C4-2B (cell line): ENCODE results near the gene MAGI2.

Experiments used
- H3K27ac ChIP-seq: fragments of 450-650 bp; 2 replicates; pipeline ENCODE4 v1.5.1; 2017
- ZFX ChIP-seq: fragments of 450-650 bp; IDR thresholded peaks from 2 replicates; pipeline ENCODE4 v1.6.1; 2017
- TF ChIP-seq, protein P1 (sequence below): fragments of 450-650 bp; conservative IDR thresholded peaks from 2 replicates; pipeline ENCODE4 v1.5.1; 2017; ENCODE audit warnings: mild to moderate bottlenecking

Gene MAGI2

DNA sequence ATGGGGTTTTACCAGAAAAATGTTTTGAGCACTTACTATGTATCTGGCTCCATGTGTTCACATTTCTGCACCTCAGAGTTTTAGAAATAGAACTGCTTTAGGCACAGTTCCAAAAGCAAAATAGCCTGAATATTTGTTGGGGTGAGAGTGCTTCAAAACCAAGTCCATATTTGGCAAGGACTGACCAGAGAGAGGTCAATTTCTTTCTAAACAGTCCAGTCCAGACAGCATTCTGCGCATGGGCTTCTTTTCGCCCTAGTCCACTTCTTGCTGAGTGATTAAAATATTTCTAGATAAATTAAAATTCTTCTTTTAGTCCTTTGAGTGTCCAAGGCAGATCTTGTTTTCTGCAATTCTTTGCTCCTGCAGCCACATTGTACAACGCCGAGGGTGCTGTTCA, 1227.9 kb downstream of the MAGI2 start:
- TF ChIP-seq, protein P1, sequence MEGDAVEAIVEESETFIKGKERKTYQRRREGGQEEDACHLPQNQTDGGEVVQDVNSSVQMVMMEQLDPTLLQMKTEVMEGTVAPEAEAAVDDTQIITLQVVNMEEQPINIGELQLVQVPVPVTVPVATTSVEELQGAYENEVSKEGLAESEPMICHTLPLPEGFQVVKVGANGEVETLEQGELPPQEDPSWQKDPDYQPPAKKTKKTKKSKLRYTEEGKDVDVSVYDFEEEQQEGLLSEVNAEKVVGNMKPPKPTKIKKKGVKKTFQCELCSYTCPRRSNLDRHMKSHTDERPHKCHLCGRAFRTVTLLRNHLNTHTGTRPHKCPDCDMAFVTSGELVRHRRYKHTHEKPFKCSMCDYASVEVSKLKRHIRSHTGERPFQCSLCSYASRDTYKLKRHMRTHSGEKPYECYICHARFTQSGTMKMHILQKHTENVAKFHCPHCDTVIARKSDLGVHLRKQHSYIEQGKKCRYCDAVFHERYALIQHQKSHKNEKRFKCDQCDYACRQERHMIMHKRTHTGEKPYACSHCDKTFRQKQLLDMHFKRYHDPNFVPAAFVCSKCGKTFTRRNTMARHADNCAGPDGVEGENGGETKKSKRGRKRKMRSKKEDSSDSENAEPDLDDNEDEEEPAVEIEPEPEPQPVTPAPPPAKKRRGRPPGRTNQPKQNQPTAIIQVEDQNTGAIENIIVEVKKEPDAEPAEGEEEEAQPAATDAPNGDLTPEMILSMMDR = no peak
- TF ChIP-seq ZFX = no peak

DNA sequence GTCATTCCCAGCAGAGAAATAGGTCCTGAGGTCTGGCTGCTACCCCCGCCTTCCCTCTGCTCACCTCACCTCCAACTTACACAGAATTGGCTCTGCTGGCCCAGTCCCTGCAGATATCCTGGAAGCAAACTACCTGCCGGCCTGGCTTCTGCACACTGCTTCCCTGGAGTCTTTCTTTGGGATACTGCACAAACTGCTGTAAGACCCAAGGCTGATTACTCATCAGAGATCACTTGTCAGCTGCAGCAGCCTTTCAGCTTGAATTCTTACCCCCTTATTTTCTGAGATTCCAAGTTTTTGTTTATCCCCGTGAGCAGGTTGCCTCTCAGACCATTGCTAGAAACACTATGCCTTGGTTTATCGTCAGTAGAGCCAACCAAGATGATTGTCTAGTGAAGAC, 1228.5 kb downstream of the MAGI2 start:
- TF ChIP-seq, protein P1 = no peak
- TF ChIP-seq ZFX = no peak
- H3K27ac ChIP-seq = no peak overlapping the region

More for the DNA sequence above, 1227.9 kb downstream of the MAGI2 start:
- H3K27ac ChIP-seq = no peak overlapping the region

DNA sequence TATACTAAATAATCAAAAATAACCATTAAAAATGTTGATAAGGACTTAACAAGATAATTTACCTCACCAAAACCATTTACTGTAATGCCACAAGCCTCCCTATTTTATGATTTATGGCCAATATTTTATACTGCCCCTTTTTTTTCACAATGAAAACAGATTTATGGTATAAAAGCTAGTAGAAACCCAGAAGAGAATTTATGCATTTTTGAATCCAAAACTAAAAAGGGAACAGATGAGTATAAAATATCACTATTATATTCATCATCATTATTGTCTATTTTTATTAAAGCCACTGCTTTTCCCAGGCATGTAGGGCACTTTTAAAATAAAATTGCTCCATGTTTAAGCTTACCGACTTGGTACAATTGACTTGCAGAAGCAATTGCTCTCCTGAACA, 1229.9 kb downstream of the MAGI2 start:
- TF ChIP-seq ZFX = no peak
- TF ChIP-seq, protein P1 = no peak
- H3K27ac ChIP-seq = no peak overlapping the region

DNA sequence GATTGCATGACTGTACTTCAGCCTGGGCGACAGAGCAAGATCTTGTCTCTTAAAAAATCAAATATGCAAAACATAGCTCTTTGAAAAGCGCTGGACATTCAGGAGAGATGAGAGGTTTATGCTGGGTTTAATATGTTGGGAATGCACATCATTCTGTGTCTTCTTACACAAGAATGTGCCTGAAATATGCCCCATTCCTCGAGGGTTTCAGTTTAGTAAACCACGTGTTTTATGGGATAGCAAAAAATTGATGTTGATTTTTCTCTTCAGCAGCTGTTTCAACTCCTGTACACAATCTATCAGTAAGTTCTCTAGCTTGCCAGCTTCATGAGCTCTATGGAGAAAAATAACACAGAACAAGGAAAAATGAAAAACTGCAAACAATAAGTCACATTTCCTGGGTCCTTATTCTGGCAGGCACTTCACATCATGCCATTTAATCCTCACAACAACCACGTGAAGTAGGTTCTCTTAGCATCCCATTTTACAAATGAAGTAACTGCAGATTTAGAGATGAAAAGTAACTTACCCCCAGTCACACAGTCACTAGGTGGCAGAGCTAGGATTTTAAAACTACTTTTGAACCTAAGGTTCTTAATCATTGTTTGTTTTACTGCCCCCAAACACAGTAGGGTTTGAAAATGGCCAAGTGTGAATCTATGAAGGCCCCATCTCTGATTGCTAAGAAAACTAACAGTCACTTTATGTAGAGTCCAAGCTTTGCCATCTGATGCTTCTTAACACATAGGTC, 1231.3 kb downstream of the MAGI2 start:
- H3K27ac ChIP-seq = no peak overlapping the region
- TF ChIP-seq ZFX = no peak
- TF ChIP-seq, protein P1 = peak; percentile 11; the same call in 1 of the 2 replicates

DNA sequence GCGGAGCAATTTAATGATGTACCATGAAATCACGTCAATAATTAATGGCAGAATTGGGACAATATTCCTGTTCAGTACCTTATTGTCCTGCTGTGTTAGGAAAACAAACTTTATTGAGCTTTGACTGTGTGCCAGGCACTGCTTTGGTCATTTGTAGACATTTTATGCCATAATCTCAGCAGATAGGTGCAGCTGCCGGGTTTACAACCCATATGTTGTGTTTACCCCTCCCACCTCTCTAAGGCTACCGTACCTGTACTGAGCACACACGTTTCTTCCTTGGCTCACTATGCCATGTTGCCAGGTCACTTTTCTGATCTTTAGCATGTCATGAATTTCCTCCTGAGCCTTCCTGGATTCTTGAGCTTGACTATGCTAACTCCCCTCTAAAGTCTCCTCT, 1232.7 kb downstream of the MAGI2 start:
- H3K27ac ChIP-seq = no peak overlapping the region
- TF ChIP-seq ZFX = no peak
- TF ChIP-seq, protein P1 = no peak

DNA sequence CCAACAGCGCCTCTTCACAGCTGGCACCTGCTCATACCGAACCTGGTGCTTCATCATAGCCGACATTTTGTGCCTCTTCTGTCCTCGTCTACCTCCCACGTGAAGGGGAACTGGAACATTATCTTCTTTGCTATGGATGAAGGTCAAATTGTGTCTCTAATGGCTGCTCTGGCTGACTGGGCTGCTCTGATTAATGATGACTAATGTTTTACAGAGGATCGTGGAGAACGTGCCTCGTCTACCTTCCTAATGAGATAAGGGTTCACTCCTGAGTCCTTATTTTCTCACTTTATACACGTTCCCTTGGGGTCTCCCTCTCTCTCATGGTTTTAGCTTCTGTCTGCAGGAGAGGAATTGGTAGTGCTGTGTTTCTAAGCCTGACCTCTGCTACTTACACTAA, 1234.6 kb downstream of the MAGI2 start:
- TF ChIP-seq, protein P1 = no peak
- no peak for TF ChIP-seq ZFX

DNA sequence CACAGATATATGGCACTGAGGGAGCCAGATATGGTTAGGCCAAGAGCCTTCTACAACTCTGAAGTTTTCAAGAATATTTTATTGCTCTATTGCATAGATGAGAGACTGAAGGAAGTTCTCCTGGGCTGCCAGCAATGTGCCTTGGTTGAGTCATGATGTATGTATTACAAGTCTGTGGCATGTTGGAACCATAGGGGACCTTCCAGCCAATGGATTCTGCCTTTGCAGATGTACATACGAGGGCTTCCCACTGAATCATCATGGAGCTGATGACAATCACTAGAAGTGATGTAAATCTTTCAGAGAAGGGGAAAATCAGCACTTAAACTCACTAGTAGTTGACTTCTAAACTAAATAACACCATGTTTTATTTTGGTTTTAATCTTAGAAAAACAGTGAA, 1235.4 kb downstream of the MAGI2 start:
- H3K27ac ChIP-seq = no peak overlapping the region
- no peak for TF ChIP-seq ZFX
- TF ChIP-seq, protein P1 = no peak

More for the DNA sequence above, 1234.6 kb downstream of the MAGI2 start:
- H3K27ac ChIP-seq = no peak overlapping the region
